SJCRH30 (cell line): ENCODE measurements around the gene AIPL1. TPM values are rescaled to one million over a fixed set of nuclear protein-coding genes. Genes with fewer than 3 reads are reported as not detected.

Source experiments
- DNase-seq, 2 experiments: peaks; one replicate each; pipeline ENCODE4 v3.0.0-alpha.2; 2015 to 2020
- H3K27ac ChIP-seq: fragments of 250-450 bp; sonication (Bioruptor Pico); 2 replicates; pipeline ENCODE4 v1.5.1; 2020; ENCODE audit warnings: mild to moderate bottlenecking, moderate library complexity
- H3K27me3 ChIP-seq: fragments of 250-450 bp; sonication (Bioruptor Pico); 2 replicates; pipeline ENCODE4 v1.5.1; 2020; ENCODE audit warnings: mild to moderate bottlenecking, moderate library complexity
- H3K36me3 ChIP-seq: fragments of 250-450 bp; sonication (Bioruptor Pico); 2 replicates; pipeline ENCODE4 v1.5.1; 2020; ENCODE audit warnings: mild to moderate bottlenecking, moderate library complexity
- H3K4me1 ChIP-seq: fragments of 250-450 bp; sonication (Bioruptor Pico); 2 replicates; pipeline ENCODE4 v1.5.1; 2020; ENCODE audit warnings: mild to moderate bottlenecking, moderate library complexity
- H3K4me3 ChIP-seq: fragments of 250-450 bp; sonication (Bioruptor Pico); 2 replicates; pipeline ENCODE4 v1.5.1; 2020; ENCODE audit warnings: mild to moderate bottlenecking, moderate library complexity
- H3K9me3 ChIP-seq: fragments of 250-450 bp; sonication (Bioruptor Pico); replicated peaks from 2 replicates; pipeline ENCODE4 v1.5.1; 2020; ENCODE audit warnings: mild to moderate bottlenecking, moderate library complexity
- total RNA-seq: library from RNA; depleted of rRNA; stranded (reverse); fragments of >200 nt; shearing (Covaris generic); gene quantifications from 2 replicates; pipeline ENCODE4 v1.2.3, GENCODE V29; 2014

AIPL1 gene
- total RNA-seq, 1 experiment from 2014 or later: 0.42 TPM

GRCh38 chr17:6460531-6461161, 25.7 kb upstream of the AIPL1 start:
- no peak overlapping the region for H3K4me3 ChIP-seq
- no peaks in the 10 kb centered on the region for H3K4me1 ChIP-seq

GRCh38 chr17:6458460-6458950, 23.6 kb upstream of the AIPL1 start:
- DNase-seq: no peak
- no peak overlapping the region for H3K27ac ChIP-seq
- H3K4me1 ChIP-seq: no peaks in the 10 kb centered on the region
- no peaks in the 10 kb centered on the region for H3K9me3 ChIP-seq
- no peaks in the 10 kb centered on the region for H3K27me3 ChIP-seq
- no peaks in the 10 kb centered on the region; the same call in 1 of the 2 replicates for H3K36me3 ChIP-seq
- H3K4me3 ChIP-seq: no peak overlapping the region

More at GRCh38 chr17:6460531-6461161, 25.7 kb upstream of the AIPL1 start:
- Histone ChIP-seq H3K9me3 (no peaks in the 10 kb centered on the region), H3K27ac (no peak overlapping the region), H3K27me3 (no peaks in the 10 kb centered on the region), H3K36me3 (no peaks in the 10 kb centered on the region; the same call in 1 of the 2 replicates)
- no peak for DNase-seq

GRCh38 chr17:6457688-6458459, 23.0 kb upstream of the AIPL1 start:
- DNase-seq: no peak
- Histone ChIP-seq H3K27me3 (no peaks in the 10 kb centered on the region), H3K36me3 (no peaks in the 10 kb centered on the region; the same call in 1 of the 2 replicates), H3K4me1 (no peaks in the 10 kb centered on the region), H3K4me3 (no peak overlapping the region), H3K27ac (no peak overlapping the region), H3K9me3 (no peaks in the 10 kb centered on the region)

GRCh38 chr17:6456914-6457687, 22.2 kb upstream of the AIPL1 start:
- H3K27ac ChIP-seq: no peak overlapping the region
- no peak overlapping the region for H3K4me3 ChIP-seq
- H3K4me1 ChIP-seq: no peaks in the 10 kb centered on the region
- DNase-seq: no peak
- H3K27me3 ChIP-seq: no peaks in the 10 kb centered on the region
- H3K36me3 ChIP-seq: no peaks in the 10 kb centered on the region; the same call in 1 of the 2 replicates
- no peaks in the 10 kb centered on the region for H3K9me3 ChIP-seq

GRCh38 chr17:6456321-6456720, 21.4 kb upstream of the AIPL1 start:
- Histone ChIP-seq H3K9me3 (no peaks in the 10 kb centered on the region), H3K4me1 (peaks cover 3% of the 10 kb centered on the region), H3K4me3 (no peak overlapping the region), H3K27ac (no peak overlapping the region), H3K36me3 (no peaks in the 10 kb centered on the region; the same call in 1 of the 2 replicates), H3K27me3 (no peaks in the 10 kb centered on the region)
- no peak for DNase-seq

GRCh38 chr17:6455321-6455705, 20.4 kb upstream of the AIPL1 start:
- Histone ChIP-seq H3K27me3 (no peaks in the 10 kb centered on the region), H3K4me1 (peaks cover 11% of the 10 kb centered on the region), H3K27ac (no peak overlapping the region), H3K9me3 (no peaks in the 10 kb centered on the region), H3K4me3 (no peak overlapping the region), H3K36me3 (no peaks in the 10 kb centered on the region; the same call in 1 of the 2 replicates)
- DNase-seq: no peak

- Histone ChIP-seq H3K27ac (no peak overlapping the region), H3K4me3 (no peak overlapping the region), H3K36me3 (no peaks in the 10 kb centered on the region; the same call in 1 of the 2 replicates), H3K27me3 (no peaks in the 10 kb centered on the region), H3K9me3 (no peaks in the 10 kb centered on the region), H3K4me1 (peaks cover 17% of the 10 kb centered on the region)
- peak; percentile 46 to 61 for DNase-seq
These were observed 19.8 kb upstream of the AIPL1 start for GRCh38 chr17:6454495-6455320.

GRCh38 chr17:6453279-6454024, 18.5 kb upstream of the AIPL1 start:
- H3K36me3 ChIP-seq: peaks cover 12% of the 10 kb centered on the region
- H3K9me3 ChIP-seq: no peaks in the 10 kb centered on the region
- H3K4me3 ChIP-seq: no peak overlapping the region
- H3K27me3 ChIP-seq: no peaks in the 10 kb centered on the region
- peaks cover 20% of the 10 kb centered on the region for H3K4me1 ChIP-seq
- DNase-seq: no peak
- no peak overlapping the region for H3K27ac ChIP-seq

GRCh38 chr17:6452471-6453266, 17.7 kb upstream of the AIPL1 start:
- Histone ChIP-seq H3K27me3 (no peaks in the 10 kb centered on the region), H3K36me3 (peaks cover 16% of the 10 kb centered on the region), H3K27ac (no peak overlapping the region), H3K4me3 (no peak overlapping the region), H3K9me3 (no peaks in the 10 kb centered on the region), H3K4me1 (peaks cover 20% of the 10 kb centered on the region)
- no peak for DNase-seq

- Histone ChIP-seq H3K27ac (peak overlapping the region; percentile 34), H3K36me3 (peaks cover 23% of the 10 kb centered on the region), H3K27me3 (no peaks in the 10 kb centered on the region), H3K9me3 (no peaks in the 10 kb centered on the region), H3K4me1 (peaks cover 20% of the 10 kb centered on the region), H3K4me3 (no peak overlapping the region)
- DNase-seq: peak; percentile 43 to 60
These were observed 16.3 kb upstream of the AIPL1 start for GRCh38 chr17:6450926-6451832.

GRCh38 chr17:6449307-6449706, 14.4 kb upstream of the AIPL1 start:
- peaks cover 27% of the 10 kb centered on the region for H3K36me3 ChIP-seq
- no peak for DNase-seq
- no peaks in the 10 kb centered on the region for H3K27me3 ChIP-seq
- peaks cover 20% of the 10 kb centered on the region for H3K4me1 ChIP-seq
- H3K4me3 ChIP-seq: no peak overlapping the region
- H3K27ac ChIP-seq: no peak overlapping the region
- H3K9me3 ChIP-seq: no peaks in the 10 kb centered on the region

GRCh38 chr17:6448473-6448872, 13.6 kb upstream of the AIPL1 start:
- H3K27ac ChIP-seq: no peak overlapping the region
- H3K9me3 ChIP-seq: no peaks in the 10 kb centered on the region
- no peak overlapping the region for H3K4me3 ChIP-seq
- peaks cover 27% of the 10 kb centered on the region for H3K36me3 ChIP-seq
- peaks cover 20% of the 10 kb centered on the region for H3K4me1 ChIP-seq
- H3K27me3 ChIP-seq: no peaks in the 10 kb centered on the region
- no peak for DNase-seq
